Inferior parietal cortex (tissue), 1 donor: Measurements from ENCODE around the gene GPC1.
"Not testable (repeated sequence)": the region's sequence is repeated elsewhere in the genome, so short reads cannot be mapped to it uniquely, and the experiment has no call there.

Source experiments
- DNase-seq: peaks from one replicate; pipeline ENCODE4 v3.0.0-alpha.2; 2016; ENCODE audit errors: extremely low spot score

GPC1 gene, protein sequence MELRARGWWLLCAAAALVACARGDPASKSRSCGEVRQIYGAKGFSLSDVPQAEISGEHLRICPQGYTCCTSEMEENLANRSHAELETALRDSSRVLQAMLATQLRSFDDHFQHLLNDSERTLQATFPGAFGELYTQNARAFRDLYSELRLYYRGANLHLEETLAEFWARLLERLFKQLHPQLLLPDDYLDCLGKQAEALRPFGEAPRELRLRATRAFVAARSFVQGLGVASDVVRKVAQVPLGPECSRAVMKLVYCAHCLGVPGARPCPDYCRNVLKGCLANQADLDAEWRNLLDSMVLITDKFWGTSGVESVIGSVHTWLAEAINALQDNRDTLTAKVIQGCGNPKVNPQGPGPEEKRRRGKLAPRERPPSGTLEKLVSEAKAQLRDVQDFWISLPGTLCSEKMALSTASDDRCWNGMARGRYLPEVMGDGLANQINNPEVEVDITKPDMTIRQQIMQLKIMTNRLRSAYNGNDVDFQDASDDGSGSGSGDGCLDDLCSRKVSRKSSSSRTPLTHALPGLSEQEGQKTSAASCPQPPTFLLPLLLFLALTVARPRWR

DNA sequence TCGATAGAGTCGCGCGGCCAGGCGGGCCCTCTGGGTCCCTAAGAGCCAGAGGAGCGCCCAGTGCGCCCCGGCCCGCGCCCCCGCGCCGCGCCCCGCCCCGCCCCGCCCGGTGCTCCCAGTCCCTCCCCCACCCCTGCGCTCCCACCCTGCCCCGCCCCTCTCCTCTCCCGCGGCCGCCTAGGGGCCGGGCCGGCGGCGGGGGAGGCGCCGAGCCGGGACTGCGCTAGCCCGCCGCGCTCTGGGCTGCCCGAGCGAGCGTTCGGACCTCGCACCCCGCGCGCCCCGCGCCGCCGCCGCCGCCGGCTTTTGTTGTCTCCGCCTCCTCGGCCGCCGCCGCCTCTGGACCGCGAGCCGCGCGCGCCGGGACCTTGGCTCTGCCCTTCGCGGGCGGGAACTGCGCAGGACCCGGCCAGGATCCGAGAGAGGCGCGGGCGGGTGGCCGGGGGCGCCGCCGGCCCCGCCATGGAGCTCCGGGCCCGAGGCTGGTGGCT, at the start of gene GPC1:
GPC1 (plus strand) TSS at position 207 of the 491 bp plus-strand sequence; CDS start at position 463, 256 bp downstream.
- DNase-seq, result no peak

DNA sequence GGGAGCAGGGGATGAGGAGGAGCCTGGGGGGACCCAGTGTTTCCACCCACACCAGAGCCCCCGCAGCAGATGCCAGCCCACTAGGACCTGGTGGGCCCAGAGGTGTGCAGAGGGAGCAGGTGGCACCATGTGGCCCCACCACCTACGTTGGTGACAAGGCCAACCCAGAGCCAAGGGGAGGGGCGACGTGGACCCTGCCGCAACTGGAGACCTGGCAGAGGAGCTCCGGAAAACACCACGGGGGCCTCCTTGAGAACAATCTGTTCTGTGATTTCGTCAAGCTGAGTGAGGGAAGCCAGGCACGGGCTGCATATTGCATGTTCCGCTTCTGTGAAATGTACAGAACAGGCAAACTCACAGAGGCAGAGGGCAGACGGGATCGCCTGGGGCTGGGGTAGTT, 49.1 kb upstream of the GPC1 start:
- DNase-seq, result no peak

DNA sequence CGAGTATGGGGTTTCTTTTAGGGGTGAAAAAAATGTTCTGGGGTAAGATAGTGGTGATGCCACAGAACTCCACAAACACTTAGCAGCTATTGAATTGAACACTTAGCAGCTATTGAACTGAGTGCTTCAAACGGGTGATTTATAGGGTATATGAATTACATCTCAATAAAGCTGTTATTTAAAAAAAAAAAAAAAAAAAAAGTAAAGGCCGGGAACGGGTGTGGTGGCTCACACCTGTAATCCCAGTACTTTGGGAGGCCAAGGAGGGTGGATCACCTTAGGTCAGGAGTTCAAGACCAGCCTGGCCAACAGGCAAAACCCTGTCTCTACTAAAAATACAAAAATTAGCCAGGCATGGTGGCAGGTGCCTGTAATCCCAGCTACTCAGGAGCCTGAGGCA, 48.7 kb upstream of the GPC1 start:
- not testable (repeated sequence) for DNase-seq

DNA sequence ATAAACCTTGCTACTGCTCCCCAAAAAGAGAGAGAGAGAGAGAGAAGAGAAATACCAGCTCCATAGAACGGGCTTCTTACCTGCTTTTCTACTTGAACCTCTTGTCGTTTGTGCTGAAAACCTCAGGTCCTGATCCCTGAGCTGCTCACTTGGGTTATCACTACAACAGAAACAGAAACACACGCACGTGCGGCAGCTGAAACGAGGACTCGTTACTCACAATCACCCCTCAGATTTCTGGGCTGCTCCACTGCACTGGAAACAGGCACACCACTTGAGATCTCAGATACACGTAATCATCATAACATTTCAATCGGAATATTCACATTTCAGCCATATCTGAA, 48.2 kb upstream of the GPC1 start:
- no peak for DNase-seq

DNA sequence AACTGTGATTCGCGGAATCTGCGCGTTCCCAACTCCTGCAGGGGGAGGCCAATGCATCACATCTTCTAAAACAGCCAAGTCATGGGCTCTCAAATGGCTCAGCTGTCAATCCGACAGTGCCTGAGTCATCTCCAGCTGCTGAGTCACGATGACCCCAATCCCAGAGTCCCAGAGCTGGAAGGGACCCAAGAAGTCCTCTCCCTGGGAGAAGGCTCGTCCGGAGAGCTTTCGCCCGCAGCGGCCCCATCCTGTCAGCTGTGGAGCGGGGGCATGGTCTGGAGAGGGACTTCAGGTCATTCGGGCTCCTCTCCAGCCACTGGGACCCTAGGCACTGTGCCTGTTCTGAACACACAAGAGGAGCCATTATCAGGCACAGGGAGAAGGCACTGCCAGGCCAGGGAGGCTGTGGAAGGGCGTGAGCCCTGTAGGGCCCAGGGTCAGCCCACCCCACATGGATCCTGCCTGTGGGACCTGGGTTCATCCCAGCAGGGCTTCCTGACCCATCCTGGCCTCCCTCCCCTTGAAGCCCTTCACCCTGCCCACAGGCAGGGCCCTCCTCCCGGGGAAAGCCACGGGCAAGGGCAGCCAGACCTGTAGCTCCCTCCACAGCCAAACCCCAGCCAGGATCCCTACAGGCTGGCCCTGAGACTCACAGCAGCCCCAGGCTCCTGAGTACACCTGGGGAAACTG, 47.6 kb upstream of the GPC1 start:
- peak; percentile 48 for DNase-seq

DNA sequence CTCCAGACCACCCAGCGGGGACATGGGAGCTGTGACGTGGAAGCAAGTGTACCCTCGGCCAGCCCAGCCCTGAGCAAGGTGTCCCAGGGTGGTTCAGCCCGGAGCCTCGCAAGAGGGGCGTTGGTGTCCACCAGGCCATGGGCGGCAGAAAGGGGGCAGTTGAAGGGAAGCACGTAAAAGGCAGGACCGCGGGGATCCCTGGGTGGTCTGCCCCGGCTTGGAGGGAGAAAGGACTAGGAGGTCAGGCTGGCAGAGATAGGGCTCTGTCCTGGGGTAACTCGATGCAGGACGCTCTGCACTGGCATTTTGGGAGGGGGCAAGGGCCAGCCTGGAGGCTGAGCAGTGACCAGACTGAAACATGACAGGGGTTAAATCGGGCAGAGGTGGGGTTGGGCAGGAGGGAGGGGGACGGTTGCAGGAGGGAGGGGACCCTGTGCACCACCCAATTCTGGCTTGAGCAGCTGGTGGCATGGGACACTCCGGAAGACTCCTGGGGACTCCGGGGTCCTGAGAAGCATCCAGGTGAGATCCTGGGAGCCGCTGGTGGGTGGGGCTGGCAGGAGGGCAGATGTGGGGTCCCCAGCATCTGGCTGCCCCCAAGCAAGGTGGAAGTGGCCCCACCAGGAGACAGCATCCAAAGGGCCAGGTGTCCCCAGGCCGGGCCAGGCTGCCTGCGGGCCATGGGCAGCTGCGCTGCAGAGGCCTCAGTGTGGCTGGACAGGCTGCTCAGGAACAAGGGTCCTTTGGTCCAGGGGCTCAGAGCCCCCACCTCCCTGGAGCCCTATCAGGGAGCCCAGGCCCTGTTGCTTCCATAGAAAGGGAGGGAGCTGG, 46.8 kb upstream of the GPC1 start:
- DNase-seq, result no peak

DNA sequence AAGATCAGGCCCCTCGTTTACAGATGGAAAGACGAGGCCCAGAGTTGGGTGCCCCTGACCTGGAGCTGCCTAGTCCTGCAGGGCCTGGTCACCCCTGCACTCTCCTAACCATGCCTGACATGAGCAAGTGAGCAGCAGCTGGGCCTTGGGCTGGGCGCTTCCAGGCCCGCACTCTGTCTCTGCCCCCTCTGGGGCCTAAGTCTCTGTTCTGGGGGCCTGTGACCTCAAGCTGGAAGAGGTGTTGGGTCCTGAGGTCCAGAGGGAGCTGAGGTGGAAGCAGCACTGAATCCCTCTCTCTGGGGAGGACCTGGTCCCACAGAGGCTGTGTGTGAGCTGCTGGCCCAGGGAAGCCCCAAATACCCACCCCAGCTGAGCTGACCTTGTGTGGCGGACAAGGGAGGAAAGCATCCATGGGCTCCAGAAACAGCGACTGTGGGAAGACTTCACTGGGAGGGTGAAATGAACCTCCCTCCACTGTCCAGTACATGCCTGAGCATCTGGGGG, 46.1 kb upstream of the GPC1 start:
- DNase-seq, result no peak

DNA sequence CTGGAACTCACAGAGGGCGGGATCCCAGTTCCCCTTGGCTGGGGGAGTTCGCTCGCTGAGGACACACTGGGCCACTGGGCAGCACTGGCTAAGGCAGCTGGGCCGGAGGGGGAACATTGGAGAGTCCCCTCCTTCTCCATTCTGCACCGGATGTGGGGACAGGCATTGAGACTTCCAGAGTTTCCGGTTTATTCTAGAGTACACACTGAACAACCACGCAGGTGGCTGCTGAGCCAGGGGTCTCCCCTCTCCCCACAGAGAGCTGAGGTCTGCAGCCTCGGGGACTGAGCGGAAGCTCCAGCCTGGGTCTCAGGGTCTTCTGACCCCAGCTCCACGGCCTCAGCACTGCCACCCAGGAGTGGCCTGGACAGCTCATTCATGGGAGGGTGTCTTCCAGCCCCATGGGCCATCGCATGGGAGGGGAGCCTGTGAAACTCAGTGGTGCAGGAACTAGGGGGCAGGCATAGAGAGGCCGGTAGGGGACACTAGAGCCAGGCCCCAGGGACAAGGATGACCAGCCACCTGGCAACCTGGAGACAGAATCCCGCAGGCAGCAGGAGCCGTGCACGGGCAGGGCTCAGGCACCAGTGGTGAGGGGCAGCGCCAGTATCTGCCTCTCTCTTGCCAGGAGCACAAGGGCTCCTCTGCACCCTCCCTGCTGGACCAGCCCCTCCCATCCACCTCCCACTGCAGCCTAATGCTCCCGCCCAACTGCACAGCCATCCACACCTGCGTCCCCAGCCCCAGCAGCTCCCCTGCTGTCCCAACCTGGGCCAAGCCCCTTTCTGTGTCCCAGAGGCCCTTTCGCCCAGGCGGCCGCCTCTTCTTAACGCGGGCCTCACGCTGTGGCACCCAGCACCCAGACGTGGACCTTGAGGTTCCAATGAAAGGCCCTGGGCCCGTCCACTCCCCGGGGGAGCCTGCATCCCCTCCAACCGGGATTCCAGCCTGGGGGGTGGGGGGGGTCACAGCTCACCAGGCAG, 45.1 kb upstream of the GPC1 start:
- DNase-seq, result no peak

DNA sequence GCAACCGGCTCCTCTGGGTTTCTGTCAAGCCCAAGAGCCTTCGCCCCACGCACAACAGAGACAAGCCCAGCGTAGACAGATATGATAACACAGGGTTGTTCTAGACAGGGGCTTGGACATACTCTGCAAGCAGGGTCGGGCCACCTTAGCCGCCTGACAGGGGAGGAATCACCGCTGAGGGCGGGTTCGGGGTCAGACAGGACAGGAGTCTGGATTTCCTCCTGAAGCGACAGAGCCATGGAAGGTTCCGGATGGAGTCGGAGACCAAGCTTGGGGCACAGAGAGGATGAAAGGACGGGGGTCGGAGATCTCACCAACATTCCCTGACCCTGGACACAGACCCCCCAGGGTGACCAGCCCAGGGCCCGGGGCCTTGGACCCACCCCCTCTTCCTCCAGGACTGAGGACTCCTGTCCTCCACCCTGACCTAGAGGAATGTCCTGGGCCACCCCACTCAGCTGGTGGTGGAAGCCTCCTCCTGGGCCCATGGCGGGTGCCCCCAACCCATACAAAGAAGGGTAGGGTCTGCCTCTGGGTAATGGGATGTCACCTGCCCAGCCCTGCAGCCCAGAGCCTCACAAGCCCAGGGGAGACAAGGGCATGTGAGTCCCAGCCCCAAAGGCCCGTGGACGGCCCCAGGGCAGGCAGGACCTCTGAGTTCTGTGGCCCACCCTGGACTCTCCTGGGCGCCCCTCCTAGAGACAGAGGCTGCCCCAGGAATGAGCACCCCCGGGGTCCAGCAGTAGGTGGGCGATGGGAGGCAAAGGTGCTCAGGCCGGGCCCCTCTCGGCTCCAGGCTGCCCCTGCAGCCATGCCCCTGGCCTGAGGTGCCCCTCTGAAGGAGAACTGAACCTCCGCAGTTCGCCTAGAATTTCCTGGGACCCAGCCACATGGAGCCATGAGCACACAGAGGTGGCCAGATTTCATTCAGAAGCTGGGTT, 44.1 kb upstream of the GPC1 start:
- no peak for DNase-seq

DNA sequence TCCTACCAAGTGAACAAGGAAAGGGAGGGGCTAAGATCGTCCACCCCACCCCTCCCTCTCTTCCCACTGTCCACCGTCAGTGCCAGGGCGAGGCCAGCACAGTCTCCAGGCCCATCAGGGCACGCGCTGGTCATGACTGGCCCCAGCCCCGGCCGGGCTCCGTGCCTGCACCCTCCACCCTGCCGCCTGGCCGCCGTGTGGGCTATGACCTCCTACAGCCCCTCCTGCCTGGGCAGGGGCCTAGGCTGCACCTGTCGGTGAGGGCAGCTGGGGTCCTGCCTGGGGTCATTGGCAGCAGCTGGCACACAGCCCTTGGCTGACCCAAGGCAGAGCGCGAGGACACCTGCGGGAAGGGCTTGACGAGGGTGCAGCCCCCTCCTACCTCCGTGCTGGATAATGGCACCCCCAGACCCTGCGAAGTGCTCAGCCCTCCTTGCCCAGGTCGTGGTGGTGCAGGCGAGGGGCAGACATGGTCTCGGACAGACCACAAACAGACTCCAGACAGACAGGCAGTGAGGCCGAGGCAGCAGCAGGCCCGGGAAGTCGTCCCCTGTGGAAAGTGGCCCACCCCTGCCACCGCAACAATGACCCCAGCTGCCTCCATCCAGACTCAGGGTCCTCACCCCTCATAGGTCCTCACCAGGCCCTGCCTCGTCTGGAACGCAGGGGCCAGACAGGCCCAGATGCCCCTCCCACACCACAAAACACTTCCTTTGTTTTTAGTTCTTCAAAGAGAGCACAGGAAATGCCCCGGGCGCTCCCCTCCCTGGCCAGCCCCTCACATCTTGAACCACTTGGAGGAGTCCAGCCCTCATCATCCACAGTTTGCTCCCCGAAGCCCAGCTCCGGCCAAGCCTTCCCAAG, 43.1 kb upstream of the GPC1 start:
- DNase-seq, result no peak

DNA sequence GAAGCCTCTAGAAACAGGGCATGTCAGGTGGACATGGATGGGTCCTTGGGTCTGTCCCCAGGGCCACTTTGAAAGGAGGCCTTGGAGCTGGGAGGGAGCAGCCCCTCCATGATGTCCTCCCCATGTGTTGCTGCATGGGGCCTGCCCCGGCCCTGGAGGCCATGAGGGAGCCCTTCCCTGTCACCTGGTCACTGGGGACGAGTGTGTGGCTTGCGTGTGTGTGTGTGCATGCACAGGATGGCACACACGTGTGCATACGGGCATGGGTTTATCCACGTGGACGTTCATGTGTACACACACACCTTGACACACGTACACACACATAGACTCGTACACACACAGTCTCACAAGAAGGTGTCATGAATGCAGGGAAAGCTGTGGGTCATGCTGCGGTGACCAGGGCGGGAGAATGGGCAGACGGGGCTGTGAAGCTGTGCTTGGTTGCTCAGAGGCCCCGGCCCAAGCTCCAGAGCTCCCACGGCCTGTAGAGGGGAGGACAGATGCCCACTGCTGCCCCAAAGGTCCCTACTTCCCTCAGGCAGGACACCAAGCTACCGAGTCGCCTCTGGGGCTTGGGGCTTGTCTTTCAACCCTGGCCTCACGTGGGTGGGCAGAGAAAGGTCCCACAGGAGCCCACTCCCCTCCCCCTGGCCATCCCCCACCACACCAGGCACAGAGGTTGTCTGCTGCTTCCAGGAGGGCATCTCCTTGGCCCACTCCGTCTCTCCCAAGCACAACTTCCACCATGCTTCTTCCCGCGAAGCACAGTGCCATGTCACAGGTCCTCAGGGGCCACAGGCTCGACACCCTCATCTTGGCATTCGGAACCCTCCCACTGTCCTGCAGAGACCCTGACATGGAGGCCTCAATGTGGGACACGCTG, 42.3 kb upstream of the GPC1 start:
- no peak for DNase-seq

DNA sequence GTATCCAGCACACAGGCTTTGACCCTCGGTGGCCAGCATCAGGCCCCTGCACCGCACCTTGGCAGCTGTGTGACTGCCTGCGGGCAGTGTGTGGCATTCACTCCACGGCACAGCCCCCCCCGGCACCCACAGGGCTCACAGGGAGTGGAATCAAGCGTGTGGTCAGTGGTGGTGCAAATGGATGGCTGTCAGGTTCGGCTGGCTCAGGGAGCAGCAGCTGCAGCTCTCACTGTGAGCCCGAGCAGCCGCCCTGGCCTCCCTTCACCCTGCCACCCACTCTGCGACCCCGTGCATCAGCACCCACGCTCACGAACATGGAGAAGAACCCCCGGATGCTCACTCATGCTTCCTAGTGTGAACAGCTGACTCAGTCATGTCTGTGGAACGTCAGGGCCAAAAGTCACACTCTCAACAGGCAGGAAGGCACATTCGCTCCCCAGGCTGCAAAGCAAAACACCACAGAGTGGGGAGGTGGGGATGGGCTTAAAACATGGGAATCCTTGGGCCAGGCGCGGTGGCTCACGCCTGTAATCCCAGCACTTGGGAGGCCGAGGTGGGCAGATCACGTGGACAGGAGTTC, 41.5 kb upstream of the GPC1 start:
- no peak for DNase-seq

DNA sequence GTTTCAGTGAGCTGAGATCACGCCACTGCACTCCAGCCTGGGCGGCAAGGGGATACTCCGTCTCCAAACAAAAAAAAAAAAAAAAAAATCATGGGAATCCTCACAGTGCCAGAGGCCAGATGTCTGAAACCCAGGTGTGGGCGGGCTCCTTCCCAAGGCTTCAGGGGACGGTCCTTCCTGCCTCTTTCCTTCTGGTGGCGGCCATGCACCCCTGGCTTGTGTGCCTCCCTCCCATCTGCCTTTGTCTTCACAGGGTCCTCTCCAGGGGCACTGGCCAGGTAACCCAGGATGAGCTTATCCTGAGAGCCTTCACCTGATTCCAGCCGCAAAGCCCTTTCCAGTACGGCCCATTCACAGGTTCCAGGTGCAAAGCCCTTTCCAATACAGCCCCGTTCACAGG, 40.9 kb upstream of the GPC1 start:
- no peak for DNase-seq

DNA sequence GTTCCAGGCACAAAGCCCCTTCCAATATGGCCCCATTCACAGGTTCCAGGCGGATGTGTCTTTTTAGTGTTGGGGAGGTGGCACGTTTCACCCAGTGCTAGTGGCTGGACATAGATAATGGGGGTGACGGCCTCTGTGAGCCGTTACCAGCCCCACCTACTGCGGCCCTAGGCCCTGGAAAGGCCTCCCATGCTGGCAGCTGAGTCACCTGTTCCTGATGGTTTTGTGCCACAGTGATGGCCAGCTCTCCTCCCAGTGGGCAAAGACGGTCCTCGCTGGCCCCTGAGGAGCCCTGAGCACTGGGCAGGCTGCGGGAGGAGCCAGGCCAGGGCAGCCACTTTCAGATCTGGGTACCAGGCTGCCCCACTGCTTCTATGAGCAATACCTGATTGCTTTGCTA, 40.0 kb upstream of the GPC1 start:
- no peak for DNase-seq

DNA sequence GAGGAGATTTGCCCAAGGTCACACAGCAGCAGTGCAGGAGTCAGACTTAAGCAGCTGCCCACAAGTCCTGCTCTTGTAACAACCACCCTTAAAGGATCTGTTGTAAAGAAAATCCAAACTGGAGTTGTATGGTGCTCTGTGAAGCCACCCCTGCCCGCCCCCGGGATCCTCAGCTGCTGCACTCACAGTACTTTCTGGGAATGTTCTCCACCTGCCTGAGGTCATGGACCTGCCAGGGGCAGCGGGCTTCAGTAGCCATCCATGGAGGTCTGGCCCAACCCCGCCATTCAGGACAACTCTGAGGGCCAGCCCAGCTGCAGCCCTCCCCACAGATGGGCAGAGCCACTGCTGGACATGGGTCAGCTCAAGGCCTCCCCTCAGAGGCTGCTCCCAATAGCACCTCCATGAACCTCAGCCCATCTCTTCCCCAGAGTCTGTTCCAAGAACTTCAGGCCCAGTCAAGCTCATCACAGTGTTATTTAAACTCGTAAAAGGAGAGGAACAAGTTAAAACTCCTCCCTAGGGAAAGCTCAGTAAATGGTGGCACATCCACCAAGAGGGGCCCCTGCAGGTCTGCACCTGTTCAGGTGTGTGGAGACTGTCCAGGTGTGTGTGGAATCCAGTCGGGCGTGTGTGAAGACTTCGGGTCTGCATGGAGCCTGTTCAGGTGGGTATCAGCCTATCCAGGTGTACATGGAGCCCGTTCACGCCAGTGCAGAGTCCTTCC, 39.4 kb upstream of the GPC1 start:
- DNase-seq, result no peak
